GM21528 (cell line): ENCODE measurements around the gene PSMB10.
"Not testable (repeated sequence)": the region's sequence is repeated elsewhere in the genome, so short reads cannot be mapped to it uniquely, and the experiment has no call there.

Experiments used
- ATAC-seq: cut with Tn5 transposase; IDR thresholded peaks from one replicate; pipeline ENCODE4 v1.9.1; 2021; ENCODE audit warnings: mild to moderate bottlenecking, moderate library complexity; ENCODE audit not compliant: unreplicated experiment, low FRiP score

PSMB10 gene

DNA sequence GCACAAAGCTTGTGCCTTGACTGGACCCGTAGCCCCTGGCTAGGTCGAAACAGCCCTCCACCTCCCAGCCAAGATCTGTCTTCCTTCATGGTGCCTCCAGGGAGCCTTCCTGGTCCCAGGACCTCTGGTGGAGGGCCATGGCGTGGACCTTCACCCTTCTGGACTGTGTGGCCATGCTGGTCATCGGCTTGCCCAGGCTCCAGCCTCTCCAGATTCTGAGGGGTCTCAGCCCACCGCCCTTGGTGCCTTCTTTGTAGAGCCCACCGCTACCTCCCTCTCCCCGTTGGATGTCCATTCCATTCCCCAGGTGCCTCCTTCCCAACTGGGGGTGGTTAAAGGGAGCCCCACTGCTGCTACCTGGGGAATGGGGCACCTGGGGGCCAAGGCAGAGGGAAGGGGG, 8.5 kb downstream of the PSMB10 start:
- no peak for ATAC-seq

- no peak for ATAC-seq
Observed at GRCh38 chr16:67927131-67927941, 9.3 kb downstream of the PSMB10 start.

DNA sequence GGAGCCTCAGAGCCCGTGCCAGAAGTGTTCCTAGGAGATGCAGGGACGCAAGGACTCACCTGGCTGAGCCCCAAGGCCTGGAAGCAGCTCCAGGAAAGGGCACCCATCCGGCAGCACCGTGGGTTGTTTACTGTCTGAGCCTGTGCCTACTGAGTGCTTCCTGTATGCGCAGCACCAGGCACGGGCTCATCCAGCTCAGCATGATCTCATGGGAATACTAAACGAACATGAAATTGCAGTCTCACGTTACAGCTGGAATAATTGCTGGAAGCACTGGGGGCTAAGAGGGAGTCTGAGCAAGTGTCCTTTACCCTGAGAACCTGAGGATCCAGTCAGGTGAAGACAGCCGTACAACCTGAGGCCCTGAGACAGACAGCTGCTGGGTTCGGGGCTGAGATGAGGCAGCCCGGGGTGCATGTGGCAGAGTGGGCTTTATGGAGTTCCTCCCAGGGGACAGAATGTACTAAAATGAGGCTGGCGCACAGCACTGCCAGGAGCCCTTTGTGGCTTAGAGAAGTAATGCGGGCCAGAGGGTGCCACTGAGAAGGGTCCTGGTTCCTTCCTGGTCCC, 10.4 kb downstream of the PSMB10 start:
- no peak for ATAC-seq

DNA sequence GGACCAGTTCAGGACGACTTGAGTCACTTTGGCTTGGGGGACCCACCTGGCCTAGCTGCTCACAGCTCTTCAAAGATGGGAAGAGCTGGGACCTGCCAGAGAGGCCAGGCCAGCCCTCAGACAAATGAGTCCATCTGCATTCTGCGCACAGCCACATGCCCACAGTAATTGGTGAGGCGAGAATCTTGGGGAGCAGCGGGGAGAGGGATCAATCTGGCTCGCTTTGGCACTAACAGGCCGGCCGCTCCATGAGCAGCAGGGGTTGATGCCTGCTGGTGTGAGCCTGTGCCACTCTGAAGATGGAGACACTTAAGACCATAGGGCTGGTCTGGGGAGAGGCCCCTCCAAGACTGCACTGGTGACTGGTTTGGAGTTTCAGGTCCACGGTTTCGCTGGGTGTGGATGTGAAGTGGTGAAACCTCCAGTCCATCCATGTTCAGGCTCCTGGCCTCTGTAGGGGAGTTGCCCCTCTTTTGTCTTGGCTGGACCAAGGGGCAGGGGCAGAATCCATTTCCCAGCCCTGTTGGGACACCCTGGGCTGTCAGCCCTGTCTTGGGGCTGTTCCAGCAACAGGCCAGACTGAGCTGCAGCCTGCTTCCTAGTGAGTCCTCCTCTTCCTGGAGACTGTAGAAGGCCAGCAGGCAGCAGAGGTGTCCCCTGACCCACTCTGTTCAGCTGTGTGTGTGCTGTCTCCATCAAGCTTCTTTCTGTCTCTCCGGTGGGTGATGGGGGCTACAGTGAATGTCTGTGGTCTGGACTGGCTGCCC, 12.3 kb downstream of the PSMB10 start:
- no peak for ATAC-seq

DNA sequence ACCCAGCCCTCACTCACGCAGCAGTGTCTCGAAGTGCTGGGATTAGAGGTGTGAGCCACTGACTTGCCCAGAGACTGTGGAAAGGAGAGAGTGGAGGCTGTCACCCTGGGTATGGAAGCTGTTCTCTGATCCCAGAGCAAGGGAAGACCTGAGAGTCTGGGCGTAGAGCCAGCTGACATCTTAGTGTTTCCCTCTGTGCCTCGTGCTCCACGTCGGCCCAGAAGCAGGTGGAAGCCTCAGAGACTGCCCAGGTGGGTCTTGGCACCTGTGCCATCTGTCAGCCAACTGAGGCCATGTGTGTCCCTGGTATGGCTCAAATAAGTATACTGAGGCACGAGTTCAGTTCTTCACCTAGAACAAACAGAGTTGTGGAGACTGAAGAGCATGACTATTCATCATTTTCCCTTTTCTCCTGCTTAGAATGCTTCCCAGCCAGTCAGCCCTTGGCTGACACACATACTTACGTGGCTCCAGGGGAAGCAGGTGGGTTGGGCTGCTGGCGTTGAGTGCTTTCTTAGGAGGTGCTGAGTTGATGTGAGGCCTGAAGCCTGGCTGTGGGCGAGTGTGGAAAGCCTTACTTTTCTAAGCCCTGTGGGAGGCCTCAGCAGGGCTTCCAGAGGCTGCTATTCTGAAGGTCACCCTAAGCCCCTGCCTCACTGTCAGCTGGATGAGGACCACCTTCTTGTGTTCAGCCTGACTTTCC, 13.1 kb downstream of the PSMB10 start:
- no peak for ATAC-seq

DNA sequence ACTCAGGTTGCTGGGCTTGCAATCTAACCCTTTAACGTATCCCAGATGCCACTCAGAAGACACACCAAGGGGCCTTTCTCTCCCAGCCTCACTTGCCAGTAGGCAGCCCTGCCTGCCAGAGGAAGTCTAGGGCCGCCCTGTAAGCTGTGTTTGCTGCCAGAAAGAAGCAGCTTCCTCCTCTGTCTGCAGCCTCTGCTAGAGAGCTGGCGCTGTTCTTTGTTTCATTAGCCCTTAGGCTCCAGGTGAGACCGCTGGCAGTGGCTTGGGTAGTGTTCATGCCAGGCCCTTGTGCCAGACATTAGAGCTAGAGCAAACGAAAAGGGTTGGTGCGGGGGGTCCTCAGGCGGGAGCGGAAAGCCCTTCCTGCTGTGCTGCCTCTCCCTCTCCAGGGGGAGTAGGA, 13.9 kb downstream of the PSMB10 start:
- ATAC-seq: no peak

DNA sequence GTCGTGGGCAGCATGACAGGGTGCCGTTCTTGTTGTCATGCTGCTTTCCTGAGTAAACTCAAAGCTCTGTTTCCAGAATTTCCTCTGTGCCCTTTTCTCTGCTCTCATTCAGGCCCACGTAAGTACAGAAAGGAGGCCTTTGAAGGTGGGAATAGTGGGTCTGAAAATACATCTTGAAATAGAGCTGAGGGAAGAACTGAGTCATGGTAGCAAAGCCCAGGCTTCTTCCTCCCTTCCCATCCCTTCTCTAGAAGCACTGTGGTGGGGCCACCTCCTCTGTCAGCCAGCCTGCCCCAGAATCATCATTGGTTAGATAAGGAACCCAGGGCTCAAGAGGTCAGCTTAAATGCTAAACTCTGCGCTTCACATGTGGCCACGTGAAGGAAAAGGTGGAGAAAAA, 14.4 kb downstream of the PSMB10 start:
- ATAC-seq: no peak

- no peak for ATAC-seq
Observed at GRCh38 chr16:67919622-67920221, 16.9 kb downstream of the PSMB10 start.

DNA sequence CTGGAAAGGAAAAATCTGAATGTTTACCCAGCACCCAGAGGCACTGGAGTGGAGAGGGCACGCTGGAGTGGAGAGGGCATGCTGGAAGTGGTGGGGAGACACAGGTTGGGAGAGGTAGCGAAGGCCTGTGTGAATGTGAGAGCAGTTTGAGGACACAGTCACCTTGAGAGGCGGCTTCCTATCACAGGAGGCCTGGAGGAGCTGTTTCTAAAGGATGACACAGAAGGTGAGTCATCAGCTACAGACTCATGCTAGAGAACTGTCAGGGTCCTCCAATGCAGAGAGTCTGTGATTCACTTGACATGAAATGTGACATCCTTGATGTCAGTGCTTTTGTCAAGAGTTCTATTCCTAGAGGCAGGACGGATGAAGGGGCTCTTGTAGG, 18.8 kb downstream of the PSMB10 start:
- ATAC-seq: no peak

DNA sequence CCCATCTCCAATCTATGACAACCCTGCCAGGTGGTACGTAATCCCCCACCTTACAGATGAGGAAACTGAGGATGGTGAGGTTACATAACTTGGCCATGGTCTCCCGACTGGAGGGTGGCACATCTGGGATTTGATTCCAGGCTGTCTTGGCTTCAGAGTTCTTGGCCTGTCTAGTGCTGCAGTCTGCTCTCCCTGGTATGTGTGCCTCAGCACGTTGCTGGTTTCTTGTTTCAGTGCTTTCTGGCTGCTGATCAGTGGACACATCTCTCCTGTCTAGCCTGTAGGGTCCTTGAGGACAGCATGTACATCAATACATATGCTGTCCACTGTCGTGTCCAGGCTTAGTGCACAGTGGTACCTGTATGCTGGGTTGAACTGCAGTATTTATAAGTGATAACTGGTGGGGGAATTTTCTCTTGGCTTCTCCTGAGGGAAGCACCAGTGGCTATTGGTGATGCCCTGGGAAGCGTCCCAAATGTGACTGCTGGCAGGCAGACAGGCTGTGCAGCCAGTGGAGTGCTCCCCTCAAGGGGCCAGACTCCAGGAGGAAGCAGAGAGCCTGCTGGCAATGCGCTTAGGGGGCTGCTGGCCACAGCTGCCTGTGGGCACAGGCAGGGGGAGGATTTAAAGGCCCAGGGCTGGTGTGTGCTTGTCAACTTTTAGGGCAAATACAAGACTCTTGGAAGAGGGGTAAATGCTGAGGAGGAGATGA, 19.4 kb downstream of the PSMB10 start:
- ATAC-seq: no peak

GRCh38 chr16:67915831-67916723, 20.6 kb downstream of the PSMB10 start:
- ATAC-seq: no peak

GRCh38 chr16:67915496-67915769, 21.2 kb downstream of the PSMB10 start:
- not testable (repeated sequence) for ATAC-seq

DNA sequence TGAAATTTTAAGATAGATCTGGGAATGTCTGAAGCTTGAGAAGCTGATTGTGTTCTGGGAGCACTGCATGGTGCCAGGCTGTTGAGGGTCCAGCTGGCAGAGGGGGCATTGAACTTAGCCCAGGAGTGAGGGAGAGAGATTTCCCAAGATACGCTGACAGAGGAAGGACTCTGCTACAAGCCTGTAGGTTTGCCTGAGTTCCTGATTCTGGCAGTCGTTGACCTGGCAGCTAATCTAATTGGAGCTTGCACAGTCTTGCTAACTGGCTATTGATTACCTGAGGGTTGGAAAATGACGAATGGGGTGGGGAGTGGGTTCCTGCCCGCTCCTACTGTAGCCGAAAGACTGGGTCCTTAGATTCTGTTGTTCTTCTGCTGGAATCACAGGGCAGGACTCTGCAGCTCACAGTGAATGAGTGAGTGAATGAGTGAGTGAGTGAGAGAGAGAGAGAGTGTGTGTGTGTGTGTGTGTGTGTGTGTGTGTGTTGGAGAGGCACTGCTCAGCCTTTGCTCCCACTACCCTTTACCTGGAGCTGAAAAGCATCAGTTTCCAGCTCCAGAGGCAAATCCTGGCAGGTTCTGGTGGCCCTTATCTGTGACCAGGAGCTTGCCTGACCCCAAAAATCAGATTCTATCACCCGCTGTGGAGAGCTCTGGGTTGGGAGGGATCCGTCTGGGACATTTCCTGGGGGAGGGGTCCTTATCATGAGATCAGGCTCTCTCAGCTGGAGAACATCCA, 21.7 kb downstream of the PSMB10 start:
- ATAC-seq: no peak

DNA sequence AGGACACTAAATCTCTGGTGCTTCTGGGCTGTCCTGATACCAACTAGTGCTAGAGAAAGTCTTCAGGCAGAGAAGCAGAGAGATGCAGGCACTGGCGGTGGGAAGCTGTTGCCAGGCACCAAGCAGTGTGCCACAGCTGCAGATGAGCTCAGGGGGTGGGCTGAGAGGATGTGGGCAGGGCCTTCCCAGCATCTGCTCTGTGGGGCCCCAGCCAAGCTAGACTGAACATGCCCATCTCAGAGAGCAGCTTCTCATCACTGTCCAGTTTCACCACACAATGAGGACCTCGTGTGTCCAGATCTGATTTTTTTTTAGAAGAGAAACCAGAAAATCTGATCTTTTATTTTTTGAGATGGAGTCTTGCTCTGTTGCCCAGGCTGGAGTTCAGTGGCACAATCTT, 26.5 kb downstream of the PSMB10 start:
- ATAC-seq: no peak

DNA sequence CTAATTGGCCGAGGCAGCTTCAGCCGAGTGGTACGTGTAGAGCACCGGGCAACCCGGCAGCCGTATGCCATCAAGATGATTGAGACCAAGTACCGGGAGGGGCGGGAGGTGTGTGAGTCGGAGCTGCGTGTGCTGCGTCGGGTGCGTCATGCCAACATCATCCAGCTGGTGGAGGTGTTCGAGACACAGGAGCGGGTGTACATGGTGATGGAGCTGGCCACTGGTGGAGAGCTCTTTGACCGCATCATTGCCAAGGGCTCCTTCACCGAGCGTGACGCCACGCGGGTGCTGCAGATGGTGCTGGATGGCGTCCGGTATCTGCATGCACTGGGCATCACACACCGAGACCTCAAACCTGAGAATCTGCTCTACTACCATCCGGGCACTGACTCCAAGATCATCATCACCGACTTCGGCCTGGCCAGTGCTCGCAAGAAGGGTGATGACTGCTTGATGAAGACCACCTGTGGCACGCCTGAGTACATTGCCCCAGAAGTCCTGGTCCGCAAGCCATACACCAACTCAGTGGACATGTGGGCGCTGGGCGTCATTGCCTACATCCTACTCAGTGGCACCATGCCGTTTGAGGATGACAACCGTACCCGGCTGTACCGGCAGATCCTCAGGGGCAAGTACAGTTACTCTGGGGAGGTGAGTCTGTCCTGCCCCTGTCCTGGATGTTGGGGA, 27.5 kb downstream of the PSMB10 start:
- ATAC-seq: no peak

- no peak for ATAC-seq
Observed at GRCh38 chr16:67907397-67908180, 29.1 kb downstream of the PSMB10 start.

DNA sequence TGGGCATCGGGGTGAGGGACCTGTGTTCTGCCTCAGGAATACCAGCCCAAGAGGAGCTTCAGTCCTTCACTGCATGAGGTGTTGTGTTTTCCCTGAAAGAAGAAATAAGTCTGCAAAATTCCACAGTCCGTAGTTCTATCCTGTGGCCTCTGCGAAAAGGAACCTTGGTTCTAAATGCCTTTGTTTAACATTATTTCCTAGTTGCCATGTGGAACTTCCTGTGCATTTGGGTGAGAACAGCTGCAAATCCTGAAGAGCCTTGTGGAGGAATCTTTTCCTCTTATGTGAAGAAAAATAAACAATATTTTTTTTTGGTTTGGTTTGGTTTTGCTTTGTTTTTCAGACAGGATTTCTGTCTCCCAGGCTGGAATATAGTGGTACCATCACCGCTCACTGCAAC, 33.8 kb downstream of the PSMB10 start:
- ATAC-seq: no peak
